ENCODE results near the gene GPC5. TPM values are rescaled to one million over a fixed set of nuclear protein-coding genes. Genes with fewer than 3 reads are reported as not detected.
A peak's percentile ranks its signal among the peaks of the same experiment; 100 is the strongest.

Gene GPC5
- total and polyA plus RNA-seq, 9 of the 15 experiments (the other 6 are each of a cell fraction or from before 2014, with no cell fraction given) = 0.18 to 0.27 TPM; not detected in 7

GRCh38 chr13:91758724-91759123 is 360.3 kb downstream of the GPC5 start (continued):
- no peak for TF ChIP-seq NR2C1 (IDR thresholded peaks at IDR 0.05)
- no peak for TF ChIP-seq NR2C1 (tag; IDR thresholded peaks at IDR 0.05)
- TF ChIP-seq ZNF639 (CRISPR knock-in tag; conservative IDR thresholded peaks at IDR 0.05 in 1 of 2, IDR thresholded peaks at IDR 0.05 in 1 of 2) = 0 out of 4 replicates have a peak, but pooled peaks of 1 of the 2 experiments have one; percentile 54
- TF ChIP-seq CEBPZ (IDR thresholded peaks at IDR 0.05; ENCODE audit: borderline replicate concordance, low read depth, low read length) = no peak
- TF ChIP-seq XRCC5 (IDR thresholded peaks at IDR 0.05; ENCODE audit: low read depth, low read length) = no peak
- no peak for TF ChIP-seq SP1 (CRISPR knock-in tag; IDR thresholded peaks at IDR 0.05)
- TF ChIP-seq ID3 (CRISPR knock-in tag; IDR thresholded peaks at IDR 0.05) = no peak
- no peak for TF ChIP-seq ID3 (tag; IDR thresholded peaks at IDR 0.05)
